PFSK-1 (cell line): ENCODE measurements around the gene LDLRAD4.

Experiments
- FOXP2 ChIP-seq: optimal IDR thresholded peaks from 2 replicates; pipeline ENCODE3; 2011; ENCODE audit warnings: borderline replicate concordance, control low read depth, inconsistent platforms; ENCODE audit not compliant: insufficient read depth; ENCODE audit errors: extremely low read length, extremely low read depth
- POLR2AphosphoS5 ChIP-seq: IDR thresholded peaks from 2 replicates; pipeline ENCODE4 v1.6.1; 2012; ENCODE audit warnings: low read depth, mild to moderate bottlenecking, control low read depth, low read length, moderate library complexity
- SIN3A ChIP-seq: IDR thresholded peaks from 2 replicates; pipeline ENCODE4 v1.6.1; 2012; ENCODE audit warnings: mild to moderate bottlenecking, low read length, moderate library complexity, borderline replicate concordance; ENCODE audit not compliant: insufficient read depth
- TAF1 ChIP-seq: IDR thresholded peaks from 2 replicates; pipeline ENCODE4 v1.6.1; 2012; ENCODE audit warnings: low read length, control low read depth, borderline replicate concordance; ENCODE audit not compliant: insufficient read depth
- TF ChIP-seq, protein P1 (sequence below), 2 experiments: IDR thresholded peaks; 2 replicates each; pipeline versions ENCODE4 v1.6.1 to v1.8.0; 2011 to 2012; ENCODE audit warnings: low read depth in 2 of 2, low read length in 2 of 2, control low read depth in 1 of 2, inconsistent platforms in 1 of 2, mild to moderate bottlenecking in 1 of 2, moderate library complexity in 1 of 2; ENCODE audit not compliant: insufficient read depth in 1 of 2

Gene LDLRAD4

DNA sequence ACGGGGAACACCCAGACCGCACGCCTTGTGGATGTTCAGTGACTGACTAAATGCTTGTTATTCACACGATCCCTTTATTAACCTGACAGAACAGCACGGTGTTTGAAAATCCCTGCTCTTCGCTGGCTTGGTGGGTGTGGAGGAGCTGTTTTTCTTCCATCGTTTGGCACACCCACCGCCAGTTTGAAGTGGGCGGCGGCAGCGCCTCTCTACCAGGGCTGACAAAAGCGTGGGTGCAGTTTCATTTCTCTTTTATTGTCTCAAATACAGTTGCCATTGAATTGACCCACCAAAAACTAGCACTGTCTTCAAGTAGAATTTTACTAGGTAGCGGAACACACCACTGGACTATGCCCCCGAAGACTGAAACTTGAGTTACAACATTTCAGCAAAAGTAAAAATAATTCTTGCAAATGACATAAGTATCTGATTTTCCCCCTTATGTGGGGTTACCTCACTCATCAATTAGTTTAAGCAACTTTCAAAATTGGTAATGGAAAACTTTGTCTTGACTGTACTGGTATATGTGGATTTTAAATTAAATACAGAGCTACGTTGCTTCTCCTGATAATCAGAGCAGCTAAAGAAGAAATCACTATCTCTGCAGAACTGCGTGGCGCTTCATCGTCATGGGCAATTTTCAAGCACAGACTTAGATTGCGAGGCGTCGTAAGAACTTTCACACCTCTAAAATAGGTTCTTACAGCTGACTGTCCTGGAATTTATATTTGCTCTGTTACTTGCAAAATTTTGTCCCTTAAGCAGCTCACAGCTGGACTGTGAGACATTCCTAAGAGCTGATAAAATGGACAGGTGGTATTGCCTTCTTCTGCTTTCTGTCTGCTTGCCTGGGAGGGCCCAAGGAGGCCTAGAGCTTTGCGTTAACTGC lies 60.9 kb downstream of the LDLRAD4 start:
- no peak for TF ChIP-seq SIN3A
- no peak for TF ChIP-seq FOXP2
- no peak for TF ChIP-seq POLR2AphosphoS5
- TF ChIP-seq, protein P1, sequence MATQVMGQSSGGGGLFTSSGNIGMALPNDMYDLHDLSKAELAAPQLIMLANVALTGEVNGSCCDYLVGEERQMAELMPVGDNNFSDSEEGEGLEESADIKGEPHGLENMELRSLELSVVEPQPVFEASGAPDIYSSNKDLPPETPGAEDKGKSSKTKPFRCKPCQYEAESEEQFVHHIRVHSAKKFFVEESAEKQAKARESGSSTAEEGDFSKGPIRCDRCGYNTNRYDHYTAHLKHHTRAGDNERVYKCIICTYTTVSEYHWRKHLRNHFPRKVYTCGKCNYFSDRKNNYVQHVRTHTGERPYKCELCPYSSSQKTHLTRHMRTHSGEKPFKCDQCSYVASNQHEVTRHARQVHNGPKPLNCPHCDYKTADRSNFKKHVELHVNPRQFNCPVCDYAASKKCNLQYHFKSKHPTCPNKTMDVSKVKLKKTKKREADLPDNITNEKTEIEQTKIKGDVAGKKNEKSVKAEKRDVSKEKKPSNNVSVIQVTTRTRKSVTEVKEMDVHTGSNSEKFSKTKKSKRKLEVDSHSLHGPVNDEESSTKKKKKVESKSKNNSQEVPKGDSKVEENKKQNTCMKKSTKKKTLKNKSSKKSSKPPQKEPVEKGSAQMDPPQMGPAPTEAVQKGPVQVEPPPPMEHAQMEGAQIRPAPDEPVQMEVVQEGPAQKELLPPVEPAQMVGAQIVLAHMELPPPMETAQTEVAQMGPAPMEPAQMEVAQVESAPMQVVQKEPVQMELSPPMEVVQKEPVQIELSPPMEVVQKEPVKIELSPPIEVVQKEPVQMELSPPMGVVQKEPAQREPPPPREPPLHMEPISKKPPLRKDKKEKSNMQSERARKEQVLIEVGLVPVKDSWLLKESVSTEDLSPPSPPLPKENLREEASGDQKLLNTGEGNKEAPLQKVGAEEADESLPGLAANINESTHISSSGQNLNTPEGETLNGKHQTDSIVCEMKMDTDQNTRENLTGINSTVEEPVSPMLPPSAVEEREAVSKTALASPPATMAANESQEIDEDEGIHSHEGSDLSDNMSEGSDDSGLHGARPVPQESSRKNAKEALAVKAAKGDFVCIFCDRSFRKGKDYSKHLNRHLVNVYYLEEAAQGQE (IDR thresholded peaks at IDR 0.05; ENCODE audit: insufficient read depth in 1 of 2, low read depth in 2 of 2, low read length in 2 of 2): no peak
- no peak for TF ChIP-seq TAF1

- peak; percentile 41; the same call in 1 of the 2 replicates for TF ChIP-seq POLR2AphosphoS5
- no peak for TF ChIP-seq SIN3A
Measured at GRCh38 chr18:13280070-13280795, 61.7 kb downstream of the LDLRAD4 start.

- TF ChIP-seq FOXP2: no peak
- no peak for TF ChIP-seq TAF1
- TF ChIP-seq, protein P1 (IDR thresholded peaks at IDR 0.05; ENCODE audit: insufficient read depth in 1 of 2, low read depth in 2 of 2, low read length in 2 of 2): no peak
- TF ChIP-seq SIN3A: no peak
- TF ChIP-seq POLR2AphosphoS5: no peak
Measured at GRCh38 chr18:13281406-13281805, 62.8 kb downstream of the LDLRAD4 start.

DNA sequence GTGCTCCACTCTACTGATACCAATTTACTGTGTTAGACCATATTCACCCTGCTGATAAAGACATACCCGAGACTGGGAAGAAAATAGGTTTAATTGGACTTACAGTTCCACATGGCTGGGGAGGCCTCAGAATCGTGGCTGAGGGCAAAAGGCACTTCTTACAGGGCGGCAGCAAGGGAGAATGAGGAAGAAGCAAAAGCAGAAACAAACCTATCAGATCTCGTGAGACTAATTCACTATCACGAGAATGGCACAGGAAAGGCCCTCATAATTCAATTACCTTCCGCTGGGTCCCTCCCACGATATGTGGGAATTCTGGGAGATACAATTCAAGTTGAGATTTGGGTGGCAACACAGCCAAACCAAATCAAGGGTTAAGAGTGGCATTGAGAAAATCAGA lies 65.2 kb downstream of the LDLRAD4 start:
- TF ChIP-seq SIN3A (no peak), FOXP2 (no peak), POLR2AphosphoS5 (no peak), TAF1 (no peak)
- TF ChIP-seq, protein P1 (IDR thresholded peaks at IDR 0.05; ENCODE audit: insufficient read depth in 1 of 2, low read depth in 2 of 2, low read length in 2 of 2): no peak

DNA sequence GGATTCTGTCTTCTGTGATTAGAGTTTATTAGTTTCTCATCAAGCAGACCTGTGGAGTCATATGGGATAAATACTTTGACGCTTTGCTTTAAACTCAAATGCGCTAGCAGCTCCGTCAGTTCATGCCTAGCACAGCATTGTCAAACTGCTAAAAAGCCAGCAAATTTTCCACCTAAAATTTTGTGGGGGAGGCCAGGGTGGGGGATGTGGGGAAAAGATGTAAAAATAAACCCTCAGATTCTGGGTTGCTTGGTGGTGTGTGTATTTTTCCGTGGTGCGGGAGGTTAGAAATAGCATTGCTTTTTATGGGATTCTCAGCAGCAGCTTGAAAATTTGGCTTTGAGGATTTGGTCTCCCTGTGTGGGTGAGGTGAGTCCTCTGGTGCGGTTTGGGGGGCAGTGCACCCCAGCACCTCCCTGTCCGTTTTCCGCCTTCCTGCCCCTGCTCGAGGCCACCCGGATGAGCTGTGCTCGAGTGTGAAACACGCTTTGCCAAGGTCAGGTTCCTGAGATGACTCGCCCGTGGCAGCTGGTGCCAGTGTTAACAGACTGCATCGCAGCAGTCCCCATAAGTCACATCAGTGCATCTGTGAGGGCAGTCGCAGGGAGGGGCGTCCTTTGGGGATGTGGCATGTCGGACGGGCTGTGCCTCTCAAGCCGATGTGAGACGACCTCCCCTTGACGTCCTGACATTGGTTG lies 65.9 kb downstream of the LDLRAD4 start:
- TF ChIP-seq POLR2AphosphoS5 (no peak), SIN3A (no peak), TAF1 (no peak), FOXP2 (no peak)
- TF ChIP-seq, protein P1 (IDR thresholded peaks at IDR 0.05; ENCODE audit: insufficient read depth in 1 of 2, low read depth in 2 of 2, low read length in 2 of 2): no peak
